ENCODE results near the gene TDRD12.

DNA sequence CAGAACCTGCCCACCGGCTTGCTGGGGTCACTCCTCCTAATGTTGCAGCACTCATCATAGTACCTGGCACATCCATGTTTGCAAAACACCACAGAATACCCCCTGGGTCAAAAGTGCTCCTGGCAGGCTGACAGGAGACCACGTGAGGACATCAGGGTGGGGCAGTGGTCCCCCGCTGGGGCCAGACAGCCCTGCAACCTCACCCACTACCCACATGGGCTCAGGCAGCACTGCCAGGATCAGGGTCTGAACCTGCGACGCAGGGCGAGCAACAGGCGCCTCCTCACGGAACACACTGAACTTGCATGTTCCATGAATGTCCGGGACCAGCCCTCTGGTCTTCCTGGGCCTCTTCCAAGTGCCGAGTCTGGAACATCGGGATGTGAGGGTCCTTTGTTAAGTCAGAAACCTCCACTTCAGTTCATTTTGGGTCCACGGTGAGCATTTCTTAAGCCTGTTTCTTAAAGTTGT, 151.4 kb downstream of the TDRD12 start:
- TF ChIP-seq POLR2A (IDR thresholded peaks at IDR 0.05; ENCODE audit: low read length) = no peak
- no peak for TF ChIP-seq GATA1 (IDR thresholded peaks at IDR 0.05; ENCODE audit: low read depth, low read length)
